SK-N-SH (cell line): ENCODE measurements around the gene SPDL1. TPM values are rescaled to one million over a fixed set of nuclear protein-coding genes. Genes with fewer than 3 reads are reported as not detected.

Source experiments
- CTCF ChIA-PET: fragments of 300-600, 350-600 bp; formaldehyde crosslinking; extraction: SDS; loops from one replicate; lab custom pipeline; 2021; lab: Yijun Ruan, JAX
- POLR2A ChIA-PET: fragments of 350-600 bp; sonication (Branson Sonifier 250); formaldehyde crosslinking; extraction: SDS; loops from one replicate; lab custom pipeline; 2020; ENCODE audit warnings: antibody characterized with exemption, inconsistent platforms; lab: Yijun Ruan, JAX
- DNase-seq: peaks from one replicate; pipeline ENCODE4 v3.0.0; 2012
- H2AFZ ChIP-seq: fragments of 200-600 bp; sonication (generic); 2 replicates; pipeline ENCODE4 v1.8.1; 2016; ENCODE audit warnings: antibody characterized with exemption, mild to moderate bottlenecking, low read depth
- H3F3A ChIP-seq: fragments of 200-600 bp; sonication (generic); replicated peaks from 2 replicates; pipeline ENCODE3; 2016; ENCODE audit warnings: antibody characterized with exemption, mild to moderate bottlenecking; ENCODE audit not compliant: insufficient read depth
- H3K27ac ChIP-seq, 2 experiments: fragments of 200-500 bp in 1 of 2; fragments of 200-600 bp in 1 of 2; sonication (Bioruptor generic) in 1 of 2; sonication (generic), shearing (Covaris generic) in 1 of 2; 2 replicates each; pipeline versions ENCODE4 v1.5.1 to v1.6.1; 2014 to 2016; ENCODE audit warnings: low read depth in 2 of 2, inconsistent platforms in 1 of 2, low read length in 1 of 2, mild to moderate bottlenecking in 1 of 2, mixed read lengths in 1 of 2
- H3K27me3 ChIP-seq: fragments of 200-600 bp; sonication (generic), shearing (Covaris generic); 2 replicates; pipeline ENCODE4 v1.6.1; 2016; ENCODE audit warnings: mixed run types; ENCODE audit not compliant: insufficient read depth
- H3K36me3 ChIP-seq, 2 experiments: fragments of 200-500 bp in 1 of 2; fragments of 200-600 bp in 1 of 2; sonication (Bioruptor generic) in 1 of 2; sonication (generic) in 1 of 2; replicated peaks in 1 of 2; 2 replicates each; pipeline versions ENCODE3 to v1.5.1; 2014 to 2016; ENCODE audit warnings: low read length in 1 of 2, mild to moderate bottlenecking in 1 of 2; ENCODE audit not compliant: insufficient read depth in 2 of 2, control insufficient read depth in 1 of 2
- H3K4me1 ChIP-seq, 2 experiments: fragments of 200-500 bp in 1 of 2; fragments of 200-600 bp in 1 of 2; sonication (Bioruptor generic) in 1 of 2; sonication (generic), shearing (Covaris generic) in 1 of 2; 2 replicates each; pipeline versions ENCODE4 v1.5.1 to v1.6.1; 2014 to 2016; ENCODE audit warnings: low read depth in 1 of 2, low read length in 1 of 2, mixed run types in 1 of 2; ENCODE audit not compliant: insufficient read depth in 2 of 2, control insufficient read depth in 1 of 2
- H3K4me2 ChIP-seq: fragments of 200-600 bp; sonication (generic), shearing (Covaris generic); 2 replicates; pipeline ENCODE4 v1.6.1; 2017; ENCODE audit warnings: mixed run types
- H3K4me3 ChIP-seq, 2 experiments: fragments of 200-500 bp in 1 of 2; fragments of 200-600 bp in 1 of 2; sonication (Bioruptor generic) in 1 of 2; sonication (generic), shearing (Covaris generic) in 1 of 2; 2 replicates each; pipeline versions ENCODE4 v1.5.1 to v1.8.1; 2014 to 2016; ENCODE audit warnings: low read depth in 2 of 2, inconsistent platforms in 1 of 2, low read length in 1 of 2, mild to moderate bottlenecking in 1 of 2, mixed read lengths in 1 of 2, moderate library complexity in 1 of 2
- H3K79me2 ChIP-seq: fragments of 200-600 bp; sonication (generic); 2 replicates; pipeline ENCODE4 v1.8.1; 2017; ENCODE audit warnings: mild to moderate bottlenecking; ENCODE audit not compliant: insufficient read depth
- H3K9ac ChIP-seq: fragments of 200-600 bp; sonication (generic); 2 replicates; pipeline ENCODE4 v1.6.1; 2017; ENCODE audit warnings: mixed run types
- H3K9me2 ChIP-seq: fragments of 200-600 bp; sonication (generic); 2 replicates; pipeline ENCODE4 v1.6.1; 2017; ENCODE audit warnings: mixed run types
- H3K9me3 ChIP-seq: fragments of 200-600 bp; sonication (generic); 2 replicates; pipeline ENCODE4 v1.6.1; 2017; ENCODE audit warnings: mixed run types, mild to moderate bottlenecking, moderate library complexity
- H4K20me1 ChIP-seq: fragments of 200-600 bp; sonication (generic); 2 replicates; pipeline ENCODE4 v1.6.1; 2017; ENCODE audit warnings: mild to moderate bottlenecking, mixed run types; ENCODE audit not compliant: insufficient read depth
- FOXJ3 ChIP-seq: sonication (generic); formaldehyde crosslinking; IDR thresholded peaks from 2 replicates; pipeline ENCODE4 v1.5.1; 2020; ENCODE audit warnings: mild to moderate bottlenecking, missing genetic modification reagents
- GABPA ChIP-seq: IDR thresholded peaks from 2 replicates; pipeline ENCODE4 v1.4.0; 2012; ENCODE audit warnings: low read depth, mild to moderate bottlenecking
- GATA2 ChIP-seq: sonication (generic); formaldehyde crosslinking; IDR thresholded peaks from 2 replicates; pipeline ENCODE4 v1.5.0; 2020; ENCODE audit warnings: mild to moderate bottlenecking, missing genetic modification reagents
- RAD21 ChIP-seq: IDR thresholded peaks from 2 replicates; pipeline ENCODE4 v1.6.1; 2012; ENCODE audit warnings: mild to moderate bottlenecking, low read length
- RCOR1 ChIP-seq: fragments of 150-350 bp; IDR thresholded peaks from 2 replicates; pipeline ENCODE4 v1.6.1; 2017; ENCODE audit warnings: antibody characterized with exemption, low read length
- RXRA ChIP-seq: IDR thresholded peaks from 2 replicates; pipeline ENCODE4 v1.4.0; 2012; ENCODE audit warnings: low read depth, mild to moderate bottlenecking, borderline replicate concordance
- TCF12 ChIP-seq: IDR thresholded peaks from 2 replicates; pipeline ENCODE4 v1.4.0; 2012
- TEAD4 ChIP-seq: IDR thresholded peaks from 2 replicates; pipeline ENCODE4 v1.4.0; 2012; ENCODE audit warnings: mild to moderate bottlenecking, borderline replicate concordance; ENCODE audit not compliant: insufficient read depth
- YY1 ChIP-seq: IDR thresholded peaks from 2 replicates; pipeline ENCODE4 v1.4.0; 2012; ENCODE audit warnings: low read depth, mild to moderate bottlenecking
- WGBS: methylation state at CpG from one replicate; pipeline ENCODE4 v1.1.6; 2017; ENCODE audit warnings: low lambda C conversion rate; 5-methylcytosine and 5-hydroxymethylcytosine counted together
- polyA plus RNA-seq, 3 experiments: library from polyadenylated mRNA; depleted of rRNA; stranded (reverse); fragments of >200 nt; gene quantifications; 2 replicates each; pipeline ENCODE4 v1.2.3, GENCODE V29; 2012
- TF ChIP-seq, protein P1 (sequence below): fragments of 150-350 bp; IDR thresholded peaks from 2 replicates; pipeline ENCODE4 v1.6.1; 2016; ENCODE audit warnings: mild to moderate bottlenecking, low read depth, low read length
- TF ChIP-seq, protein P2 (sequence below): fragments of 150-350 bp; IDR thresholded peaks from 2 replicates; pipeline ENCODE4 v1.6.1; 2017; ENCODE audit warnings: antibody characterized with exemption, low read length, low read depth, borderline replicate concordance

Gene SPDL1
- polyA plus RNA-seq, 1 of the 3 experiments (the other 2 are of a cell fraction) = 45.1 TPM

DNA sequence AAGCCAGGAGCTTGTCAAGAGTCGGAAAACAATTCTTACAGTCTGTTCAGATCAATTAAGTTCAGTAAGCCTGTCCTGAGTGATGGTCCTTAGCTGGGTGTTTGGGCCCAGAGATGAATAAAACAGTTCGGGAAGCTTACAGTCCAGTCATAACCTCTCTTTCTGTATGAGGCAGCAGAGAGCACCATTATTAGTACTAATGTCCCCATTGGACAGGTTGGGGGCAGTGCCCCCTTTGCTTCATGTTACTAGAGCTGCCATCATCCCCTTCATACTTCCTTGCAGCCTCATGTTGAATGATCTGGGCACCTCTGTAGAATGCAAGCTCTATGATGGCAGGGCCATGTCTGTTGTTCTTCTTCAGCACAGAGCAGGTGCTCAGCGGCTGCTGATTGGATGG is 63.3 kb downstream of the SPDL1 start:
- Histone ChIP-seq H3K79me2 (no peaks in the 10 kb centered on the region), H3K4me3 (no peak overlapping the region), H4K20me1 (no peaks in the 10 kb centered on the region), H3K27me3 (no peaks in the 10 kb centered on the region), H3K9me2 (no peaks in the 10 kb centered on the region), H3K27ac (no peak overlapping the region), H3K9ac (no peak overlapping the region), H3F3A (peaks cover 19% of the 10 kb centered on the region), H3K36me3 (no peaks in the 10 kb centered on the region), H3K9me3 (no peaks in the 10 kb centered on the region), H2AFZ (no peak overlapping the region), H3K4me1 (peaks cover 18 to 19% of the 10 kb centered on the region in 2 experiments; a peak in 3 of 4 replicates), H3K4me2 (no peak overlapping the region)
- WGBS = 82% methylated on average over 3 of the region's 3 CpGs
- CTCF ChIA-PET = no interaction called here
- POLR2A ChIA-PET = no interaction called here
- DNase-seq = no peak
- TF ChIP-seq, protein P1, sequence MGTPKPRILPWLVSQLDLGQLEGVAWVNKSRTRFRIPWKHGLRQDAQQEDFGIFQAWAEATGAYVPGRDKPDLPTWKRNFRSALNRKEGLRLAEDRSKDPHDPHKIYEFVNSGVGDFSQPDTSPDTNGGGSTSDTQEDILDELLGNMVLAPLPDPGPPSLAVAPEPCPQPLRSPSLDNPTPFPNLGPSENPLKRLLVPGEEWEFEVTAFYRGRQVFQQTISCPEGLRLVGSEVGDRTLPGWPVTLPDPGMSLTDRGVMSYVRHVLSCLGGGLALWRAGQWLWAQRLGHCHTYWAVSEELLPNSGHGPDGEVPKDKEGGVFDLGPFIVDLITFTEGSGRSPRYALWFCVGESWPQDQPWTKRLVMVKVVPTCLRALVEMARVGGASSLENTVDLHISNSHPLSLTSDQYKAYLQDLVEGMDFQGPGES = no peak
- no peak for TF ChIP-seq GATA2 (CRISPR knock-in tag)
- TF ChIP-seq, protein P2, sequence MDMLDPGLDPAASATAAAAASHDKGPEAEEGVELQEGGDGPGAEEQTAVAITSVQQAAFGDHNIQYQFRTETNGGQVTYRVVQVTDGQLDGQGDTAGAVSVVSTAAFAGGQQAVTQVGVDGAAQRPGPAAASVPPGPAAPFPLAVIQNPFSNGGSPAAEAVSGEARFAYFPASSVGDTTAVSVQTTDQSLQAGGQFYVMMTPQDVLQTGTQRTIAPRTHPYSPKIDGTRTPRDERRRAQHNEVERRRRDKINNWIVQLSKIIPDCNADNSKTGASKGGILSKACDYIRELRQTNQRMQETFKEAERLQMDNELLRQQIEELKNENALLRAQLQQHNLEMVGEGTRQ = no peak

GRCh38 chr5:169647566-169647965 is 64.0 kb downstream of the SPDL1 start:
- H3K36me3 ChIP-seq = no peaks in the 10 kb centered on the region
- H2AFZ ChIP-seq = no peak overlapping the region
- POLR2A ChIA-PET = no interaction called here
- no peak overlapping the region for H3K4me2 ChIP-seq
- no peak overlapping the region for H3K4me3 ChIP-seq
- no peak overlapping the region for H3K9ac ChIP-seq
- no peak overlapping the region for H3K27ac ChIP-seq
- 36% methylated on average over 1 of the region's 1 CpG for WGBS
- no peak for TF ChIP-seq RXRA
- no peak for TF ChIP-seq RAD21
- no peak for TF ChIP-seq GABPA
- no peak for TF ChIP-seq TEAD4
- no peak for TF ChIP-seq TCF12
- TF ChIP-seq YY1 = no peak
- TF ChIP-seq FOXJ3 (CRISPR knock-in tag) = no peak
- TF ChIP-seq RCOR1 = no peak
- CTCF ChIA-PET = no interaction called here
- H3K4me1 ChIP-seq = peaks cover 23% of the 10 kb centered on the region in 2 experiments; a peak in 3 of 4 replicates
- H4K20me1 ChIP-seq = no peaks in the 10 kb centered on the region
- H3K27me3 ChIP-seq = no peaks in the 10 kb centered on the region
- no peaks in the 10 kb centered on the region for H3K9me3 ChIP-seq
- no peak for DNase-seq
- H3K9me2 ChIP-seq = no peaks in the 10 kb centered on the region
- H3K79me2 ChIP-seq = no peaks in the 10 kb centered on the region
- peaks cover 22% of the 10 kb centered on the region for H3F3A ChIP-seq
